ENCODE data around the gene MARVELD3. TPM values are rescaled to one million over a fixed set of nuclear protein-coding genes. Genes with fewer than 3 reads are reported as not detected.
"Not testable (repeated sequence)": the region's sequence is repeated elsewhere in the genome, so short reads cannot be mapped to it uniquely, and the experiment has no call there.

MARVELD3 gene
- total and polyA plus RNA-seq, 2 donors (not counting 1 experiment from before 2014, with no cell fraction given), result not detected

DNA sequence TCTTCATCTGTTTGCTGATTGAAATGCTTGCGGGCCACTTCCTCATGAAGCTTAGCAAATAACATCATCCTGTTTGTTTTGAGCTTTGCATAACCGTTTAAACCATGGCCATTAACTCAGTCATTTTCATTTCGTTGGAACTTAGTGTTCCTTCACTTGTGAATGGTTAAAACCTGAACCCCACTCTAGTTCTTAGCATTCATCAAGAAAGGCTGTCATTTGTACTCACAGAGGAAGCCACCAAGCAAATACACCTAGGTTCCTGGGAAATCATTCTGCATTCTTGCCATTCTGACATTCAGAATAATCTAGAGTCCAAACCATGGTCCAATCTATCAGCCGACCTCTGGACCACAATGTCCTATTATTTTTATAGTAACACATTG, 40.7 kb upstream of the MARVELD3 start:
- ChIA-PET POLR2A (no interaction called here), CTCF (interaction anchor here (1.5 to 2.7 kb wide), 3 partner anchors 21 to 173 kb away, joined by 5 to 11 read pairs (median 8); no protein-coding TSS in a partner anchor)
- no peak overlapping the region for H3K4me3 Mint-ChIP-seq
- Histone ChIP-seq H3K4me3 (ENCODE audit: control extremely low read depth in 1 of 5, extremely low read depth in 1 of 5, insufficient read depth in 1 of 5, low read depth in 2 of 5, low read length in 4 of 5) (no peak overlapping the region), H3K36me3 (replicated peaks in 1 of 2; ENCODE audit: control extremely low read depth in 1 of 2, control insufficient read depth in 1 of 2, extremely low read depth in 1 of 2, insufficient read depth in 2 of 2, low read length in 1 of 2) (no peaks in the 10 kb centered on the region), H3K4me1 (ENCODE audit: control insufficient read depth in 2 of 2, insufficient read depth in 2 of 2, low read length in 2 of 2) (peaks cover 0 to 8% of the 10 kb centered on the region in 2 donors), H4K20me1 (ENCODE audit: control insufficient read depth, insufficient read depth, low read length, poor library complexity, severe bottlenecking) (no peaks in the 10 kb centered on the region), H3K27me3 (replicated peaks in 1 of 4; ENCODE audit: control extremely low read depth in 1 of 4, control insufficient read depth in 3 of 4, insufficient read depth in 4 of 4, low read length in 3 of 4) (peaks cover 0 to 9% (median 4%) of the 10 kb centered on the region in 4 experiments), H3K4me2 (replicated peaks; ENCODE audit: low read depth, low read length, poor library complexity, severe bottlenecking) (no peak overlapping the region), H3K9ac (ENCODE audit: low read length) (no peak overlapping the region), H2AFZ (ENCODE audit: insufficient read depth, low read depth, low read length, poor library complexity, severe bottlenecking) (no peak overlapping the region), H3K9me3 (ENCODE audit: control extremely low read depth in 1 of 3, control insufficient read depth in 2 of 3, insufficient read depth in 1 of 3, low read length in 2 of 3) (no peaks in the 10 kb centered on the region), H3K27ac (ENCODE audit: low read length in 2 of 2) (no peak overlapping the region), H3K79me2 (ENCODE audit: control insufficient read depth, insufficient read depth, low read length) (no peaks in the 10 kb centered on the region)
- no peak overlapping the region for H3K27ac Mint-ChIP-seq
- TF ChIP-seq EZH2 (IDR thresholded peaks at IDR 0.05; ENCODE audit: borderline replicate concordance, insufficient read depth, low read depth, low read length, poor library complexity, severe bottlenecking) (no peak), CTCF (IDR thresholded peaks at IDR 0.05) (no peak)
- 65% methylated on average over 2 of the region's 4 CpGs for WGBS (ENCODE audit: insufficient coverage)
- intact Hi-C loops (cut with micrococcal nuclease), result no loop called here
- ATAC-seq (ENCODE audit: low read depth), result no peak
- peaks cover 16% of the 10 kb centered on the region for H3K4me1 Mint-ChIP-seq
- no peak for DNase-seq
- no peaks in the 10 kb centered on the region for H3K9me3 Mint-ChIP-seq (ENCODE audit: insufficient read depth)
- peaks cover 17% of the 10 kb centered on the region for H3K27me3 Mint-ChIP-seq

DNA sequence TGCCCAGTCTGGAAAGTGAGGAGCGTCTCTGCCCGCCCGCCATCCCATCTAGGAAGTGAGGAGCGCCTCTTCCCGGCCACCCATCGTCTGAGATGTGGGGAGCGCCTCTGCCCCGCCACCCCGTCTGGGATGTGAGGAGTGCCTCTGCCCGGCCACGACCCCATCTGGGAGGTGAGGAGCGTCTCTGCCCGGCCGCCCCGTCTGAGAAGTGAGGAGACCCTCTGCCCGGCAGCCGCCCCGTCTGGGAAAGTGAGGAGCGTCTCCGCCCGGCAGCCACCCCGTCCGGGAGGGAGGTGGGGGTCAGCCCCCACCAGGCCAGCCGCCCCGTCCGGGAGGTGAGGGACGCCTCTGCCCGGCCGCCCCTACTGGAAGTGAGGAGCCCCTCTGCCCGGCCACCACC, 36.6 kb upstream of the MARVELD3 start:
- POLR2A ChIA-PET; H3K27ac Mint-ChIP-seq; H3K27ac ChIP-seq (ENCODE audit: low read length in 2 of 2); intact Hi-C loops (cut with micrococcal nuclease); H3K4me3 ChIP-seq (ENCODE audit: control extremely low read depth in 1 of 5, extremely low read depth in 1 of 5, insufficient read depth in 1 of 5, low read depth in 2 of 5, low read length in 4 of 5); DNase-seq; H3K4me3 Mint-ChIP-seq; H3K9ac ChIP-seq (ENCODE audit: low read length); H3K9me3 Mint-ChIP-seq (ENCODE audit: insufficient read depth); H3K9me3 ChIP-seq (ENCODE audit: control extremely low read depth in 1 of 3, control insufficient read depth in 2 of 3, insufficient read depth in 1 of 3, low read length in 2 of 3); H3K4me1 ChIP-seq (ENCODE audit: control insufficient read depth in 2 of 2, insufficient read depth in 2 of 2, low read length in 2 of 2); ATAC-seq (ENCODE audit: low read depth); CTCF ChIA-PET; H3K36me3 ChIP-seq (replicated peaks in 1 of 2; ENCODE audit: control extremely low read depth in 1 of 2, control insufficient read depth in 1 of 2, extremely low read depth in 1 of 2, insufficient read depth in 2 of 2, low read length in 1 of 2); H3K79me2 ChIP-seq (ENCODE audit: control insufficient read depth, insufficient read depth, low read length); H3K4me2 ChIP-seq (replicated peaks; ENCODE audit: low read depth, low read length, poor library complexity, severe bottlenecking); H2AFZ ChIP-seq (ENCODE audit: insufficient read depth, low read depth, low read length, poor library complexity, severe bottlenecking); H4K20me1 ChIP-seq (ENCODE audit: control insufficient read depth, insufficient read depth, low read length, poor library complexity, severe bottlenecking): not testable (repeated sequence)
- WGBS (ENCODE audit: insufficient coverage), result 95% methylated on average over 14 of the region's 30 CpGs
- peaks cover 16% of the 10 kb centered on the region for H3K4me1 Mint-ChIP-seq
- H3K27me3 ChIP-seq (replicated peaks in 1 of 4; ENCODE audit: control extremely low read depth in 1 of 4, control insufficient read depth in 3 of 4, insufficient read depth in 4 of 4, low read length in 3 of 4), result peaks cover 0 to 19% (median 7%) of the 10 kb centered on the region in 4 experiments
- peaks cover 34% of the 10 kb centered on the region for H3K27me3 Mint-ChIP-seq

DNA sequence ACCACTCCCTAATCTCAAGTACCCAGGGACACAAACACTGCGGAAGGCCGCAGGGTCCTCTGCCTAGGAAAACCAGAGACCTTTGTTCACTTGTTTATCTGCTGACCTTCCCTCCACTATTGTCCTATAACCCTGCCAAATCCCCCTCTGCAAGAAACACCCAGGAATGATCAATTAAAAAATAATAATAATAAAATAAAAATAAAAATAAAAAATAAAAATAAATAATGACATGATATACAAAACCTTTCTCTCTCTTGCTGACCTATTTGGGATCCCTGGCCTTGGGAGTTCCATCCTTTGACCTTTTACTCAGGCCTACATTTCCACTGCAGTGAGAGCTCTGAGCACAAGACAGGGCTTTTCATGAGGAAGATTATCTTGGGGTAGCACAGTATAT, 35.9 kb upstream of the MARVELD3 start:
- CTCF ChIA-PET; H3K9me3 Mint-ChIP-seq (ENCODE audit: insufficient read depth); H3K9ac ChIP-seq (ENCODE audit: low read length); intact Hi-C loops (cut with micrococcal nuclease); H2AFZ ChIP-seq (ENCODE audit: insufficient read depth, low read depth, low read length, poor library complexity, severe bottlenecking); H3K27ac ChIP-seq (ENCODE audit: low read length in 2 of 2); H3K9me3 ChIP-seq (ENCODE audit: control extremely low read depth in 1 of 3, control insufficient read depth in 2 of 3, insufficient read depth in 1 of 3, low read length in 2 of 3); H3K4me3 ChIP-seq (ENCODE audit: control extremely low read depth in 1 of 5, extremely low read depth in 1 of 5, insufficient read depth in 1 of 5, low read depth in 2 of 5, low read length in 4 of 5); H3K4me3 Mint-ChIP-seq; DNase-seq; H3K36me3 ChIP-seq (replicated peaks in 1 of 2; ENCODE audit: control extremely low read depth in 1 of 2, control insufficient read depth in 1 of 2, extremely low read depth in 1 of 2, insufficient read depth in 2 of 2, low read length in 1 of 2); H3K79me2 ChIP-seq (ENCODE audit: control insufficient read depth, insufficient read depth, low read length); ATAC-seq (ENCODE audit: low read depth); H3K4me2 ChIP-seq (replicated peaks; ENCODE audit: low read depth, low read length, poor library complexity, severe bottlenecking); POLR2A ChIA-PET; H4K20me1 ChIP-seq (ENCODE audit: control insufficient read depth, insufficient read depth, low read length, poor library complexity, severe bottlenecking); H3K4me1 ChIP-seq (ENCODE audit: control insufficient read depth in 2 of 2, insufficient read depth in 2 of 2, low read length in 2 of 2); H3K27ac Mint-ChIP-seq: not testable (repeated sequence)
- WGBS (ENCODE audit: insufficient coverage), result no CpG with 5 or more reads among the region's 2 CpGs
- peaks cover 0 to 19% (median 7%) of the 10 kb centered on the region in 4 experiments for H3K27me3 ChIP-seq (replicated peaks in 1 of 4; ENCODE audit: control extremely low read depth in 1 of 4, control insufficient read depth in 3 of 4, insufficient read depth in 4 of 4, low read length in 3 of 4)
- Mint-ChIP-seq H3K27me3 (peaks cover 34% of the 10 kb centered on the region), H3K4me1 (peaks cover 16% of the 10 kb centered on the region)

All from B cell (primary cell).